ENCODE data around the gene PDE10A.

GRCh38 chr6:165652766-165653165 is 10.3 kb downstream of the PDE10A start:
- TF ChIP-seq POLR2AphosphoS5 (IDR thresholded peaks at IDR 0.05; ENCODE audit: borderline replicate concordance, low read depth, low read length) (no peak), EZH2 (IDR thresholded peaks at IDR 0.05) (no peak)

Measured in SK-N-MC (cell line).